Loucy (cell line): ENCODE results near the gene AKR1A1.
"Not testable (repeated sequence)": the region's sequence is repeated elsewhere in the genome, so short reads cannot be mapped to it uniquely, and the experiment has no call there.

Experiments
- H2AFZ ChIP-seq: fragments of 200-600 bp; sonication (generic); 2 replicates; pipeline ENCODE4 v1.6.0; 2016; ENCODE audit warnings: antibody characterized with exemption, mild to moderate bottlenecking, low read length, moderate library complexity
- H3F3A ChIP-seq: fragments of 200-600 bp; 2 replicates; pipeline ENCODE4 v1.6.0; 2016; ENCODE audit warnings: antibody characterized with exemption, low read depth, mild to moderate bottlenecking
- H3K27me3 ChIP-seq: fragments of 200-600 bp; sonication (generic); 2 replicates; pipeline ENCODE4 v1.6.1; 2014; ENCODE audit warnings: low read length, mild to moderate bottlenecking; ENCODE audit not compliant: insufficient read depth, poor library complexity, severe bottlenecking
- H3K36me3 ChIP-seq: fragments of 200-600 bp; sonication (generic); 2 replicates; pipeline ENCODE4 v1.6.1; 2016; ENCODE audit warnings: low read length; ENCODE audit not compliant: insufficient read depth
- H3K4me1 ChIP-seq: fragments of 200-600 bp; sonication (generic); 2 replicates; pipeline ENCODE4 v1.5.1; 2014; ENCODE audit warnings: low read length, mild to moderate bottlenecking; ENCODE audit not compliant: insufficient read depth, poor library complexity, severe bottlenecking
- H3K4me2 ChIP-seq: fragments of 200-600 bp; sonication (generic); 2 replicates; pipeline ENCODE4 v1.6.0; 2014; ENCODE audit warnings: antibody characterized with exemption, low read length, low read depth, mild to moderate bottlenecking; ENCODE audit not compliant: poor library complexity, severe bottlenecking
- H3K4me3 ChIP-seq: fragments of 200-600 bp; sonication (generic); 2 replicates; pipeline ENCODE4 v1.5.1; 2014; ENCODE audit warnings: low read length, mild to moderate bottlenecking, mixed read lengths; ENCODE audit not compliant: poor library complexity, severe bottlenecking
- H3K79me2 ChIP-seq: fragments of 200-600 bp; sonication (generic); 2 replicates; pipeline ENCODE4 v1.6.1; 2014; ENCODE audit warnings: low read length; ENCODE audit not compliant: insufficient read depth
- H3K9ac ChIP-seq: fragments of 200-600 bp; sonication (generic); 2 replicates; pipeline ENCODE4 v1.6.0; 2014; ENCODE audit warnings: mild to moderate bottlenecking, low read depth, low read length, moderate library complexity; ENCODE audit not compliant: poor library complexity, severe bottlenecking
- H3K9me2 ChIP-seq: fragments of 200-600 bp; sonication (generic); replicated peaks from 2 replicates; pipeline ENCODE4 v1.6.1; 2016; ENCODE audit warnings: low read depth, low read length, mixed read lengths
- H3K9me3 ChIP-seq: fragments of 200-600 bp; sonication (generic); 2 replicates; pipeline ENCODE4 v1.6.1; 2014; ENCODE audit warnings: mild to moderate bottlenecking, antibody characterized with exemption, low read length, low read depth; ENCODE audit not compliant: insufficient read depth
- H4K20me1 ChIP-seq: fragments of 200-600 bp; sonication (generic); 2 replicates; pipeline ENCODE4 v1.6.0; 2014; ENCODE audit warnings: antibody characterized with exemption, low read length, mild to moderate bottlenecking; ENCODE audit not compliant: insufficient read depth, poor library complexity, severe bottlenecking
- CTCF ChIP-seq: fragments of 200-600 bp; sonication (generic); conservative IDR thresholded peaks from 2 replicates; pipeline ENCODE4 v1.5.1; 2014; ENCODE audit warnings: mild to moderate bottlenecking, antibody characterized with exemption, low read length
- EZH2phosphoT487 ChIP-seq: fragments of 200-600 bp; IDR thresholded peaks from 2 replicates; pipeline ENCODE4 v1.6.1; 2018; ENCODE audit warnings: antibody characterized with exemption, mild to moderate bottlenecking, moderate library complexity, borderline replicate concordance

Gene AKR1A1

GRCh38 chr1:45512641-45513054 is 38.0 kb upstream of the AKR1A1 start:
- peaks cover 74% of the 10 kb centered on the region for H3K36me3 ChIP-seq
- peaks cover 31% of the 10 kb centered on the region for H4K20me1 ChIP-seq
- H3K9ac ChIP-seq: no peak overlapping the region
- peaks cover 25% of the 10 kb centered on the region for H3K4me1 ChIP-seq
- H3K27me3 ChIP-seq: no peaks in the 10 kb centered on the region
- H3K9me2 ChIP-seq: no peaks in the 10 kb centered on the region
- TF ChIP-seq CTCF (peak; percentile 88), EZH2phosphoT487 (no peak)
- H2AFZ ChIP-seq: no peak overlapping the region
- H3K4me3 ChIP-seq: no peak overlapping the region
- H3K4me2 ChIP-seq: no peak overlapping the region
- H3K79me2 ChIP-seq: peaks cover 38% of the 10 kb centered on the region
- H3K9me3 ChIP-seq: no peaks in the 10 kb centered on the region
- 0 out of 2 replicates have a peak, but pooled peaks cover 4% of the 10 kb centered on the region for H3F3A ChIP-seq

GRCh38 chr1:45513532-45514260 is 36.9 kb upstream of the AKR1A1 start:
- H2AFZ ChIP-seq, H3K4me3 ChIP-seq, H3K9me2 ChIP-seq, H3F3A ChIP-seq, H3K9ac ChIP-seq, H3K27me3 ChIP-seq, H3K9me3 ChIP-seq, H3K4me2 ChIP-seq: not testable (repeated sequence)
- peaks cover 32% of the 10 kb centered on the region for H3K4me1 ChIP-seq
- H3K36me3 ChIP-seq: peaks cover 73% of the 10 kb centered on the region
- peaks cover 38% of the 10 kb centered on the region for H4K20me1 ChIP-seq
- H3K79me2 ChIP-seq: peaks cover 48% of the 10 kb centered on the region

- Histone ChIP-seq H3K4me2 (peak overlapping the region; percentile 91), H3K36me3 (peaks cover 52% of the 10 kb centered on the region), H3K9me3 (no peaks in the 10 kb centered on the region), H3K4me3 (peak overlapping the region; percentile 53), H3K79me2 (peaks cover 71% of the 10 kb centered on the region), H3K9ac (peak overlapping the region; percentile 57), H3K27me3 (no peaks in the 10 kb centered on the region), H4K20me1 (peaks cover 48% of the 10 kb centered on the region), H3K9me2 (no peaks in the 10 kb centered on the region), H2AFZ (no peak overlapping the region), H3K4me1 (peaks cover 45% of the 10 kb centered on the region), H3F3A (no peaks in the 10 kb centered on the region)
- TF ChIP-seq EZH2phosphoT487 (no peak), CTCF (no peak)
Observed at GRCh38 chr1:45516036-45516435, 34.6 kb upstream of the AKR1A1 start.

GRCh38 chr1:45516465-45516864 is 34.2 kb upstream of the AKR1A1 start:
- Histone ChIP-seq H3F3A (no peaks in the 10 kb centered on the region), H3K4me1 (peaks cover 46% of the 10 kb centered on the region), H3K27me3 (no peaks in the 10 kb centered on the region), H3K9ac (peak overlapping the region; percentile 57), H3K79me2 (peaks cover 76% of the 10 kb centered on the region), H4K20me1 (peaks cover 47% of the 10 kb centered on the region), H3K9me3 (no peaks in the 10 kb centered on the region), H3K9me2 (no peaks in the 10 kb centered on the region), H2AFZ (no peak overlapping the region), H3K4me2 (peak overlapping the region; percentile 91), H3K36me3 (peaks cover 48% of the 10 kb centered on the region), H3K4me3 (peak overlapping the region; percentile 53)
- TF ChIP-seq EZH2phosphoT487: no peak
- no peak for TF ChIP-seq CTCF

GRCh38 chr1:45518366-45518765 is 32.3 kb upstream of the AKR1A1 start:
- Histone ChIP-seq H4K20me1 (peaks cover 41% of the 10 kb centered on the region), H3K79me2 (peaks cover 74% of the 10 kb centered on the region), H3K4me1 (peaks cover 61% of the 10 kb centered on the region), H3K36me3 (peaks cover 37% of the 10 kb centered on the region; the same call in 1 of the 2 replicates), H3K4me2 (peak overlapping the region; percentile 91), H3K4me3 (peak overlapping the region; percentile 98), H3K9ac (peak overlapping the region; percentile 97)
- H3K27me3 ChIP-seq, H3K9me2 ChIP-seq, H3F3A ChIP-seq, H3K9me3 ChIP-seq, H2AFZ ChIP-seq: not testable (repeated sequence)
